ENCODE data around the gene ABCC1. TPM values are rescaled to one million over a fixed set of nuclear protein-coding genes. Genes with fewer than 3 reads are reported as not detected.

The ABCC1 gene
- total and polyA plus RNA-seq, 2 of the 4 experiments (the other 2 are of a cell fraction), result 39.4 to 66.0 TPM

DNA sequence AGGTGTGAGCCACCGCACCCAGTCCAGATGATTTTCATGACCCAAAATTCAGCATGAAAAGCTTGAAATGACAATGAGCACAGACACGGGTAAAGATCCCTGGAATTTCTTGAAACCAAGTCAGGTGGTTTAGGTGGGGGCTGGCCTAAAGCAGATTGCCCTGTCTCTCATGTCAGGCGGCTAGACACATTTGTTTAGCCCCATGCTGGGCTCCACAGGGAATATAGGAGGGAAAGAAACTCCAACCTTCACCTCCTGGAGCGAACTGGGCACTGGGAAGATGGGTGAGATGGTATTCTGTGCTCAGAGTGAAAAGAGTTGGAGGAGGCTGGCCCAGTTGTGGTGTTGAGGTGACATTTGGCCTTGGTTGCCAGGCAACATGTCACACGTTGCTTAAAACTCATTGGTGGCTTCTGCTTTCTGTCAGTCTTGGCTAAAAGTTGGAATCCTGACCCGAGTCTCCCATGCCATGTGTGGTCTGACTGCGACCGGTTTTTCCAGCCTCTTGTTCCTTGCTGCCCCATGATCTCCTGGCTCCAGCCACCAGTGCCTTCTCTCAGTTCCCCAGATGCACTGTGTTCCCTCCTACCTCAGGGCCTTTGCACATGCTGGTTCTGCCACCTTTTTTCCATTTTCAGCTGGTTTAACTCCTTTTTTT lies 160.2 kb downstream of the ABCC1 start:
- no peak overlapping the region for H3K4ac ChIP-seq (ENCODE audit: low read depth, low read length)
- intact Hi-C loops (cut with micrococcal nuclease) (no loop called here), dilution Hi-C loops (cut with HindIII; ENCODE audit: low sequenced_read_pairs, unreplicated experiment) (no loop called here), in situ Hi-C loops (cut with MboI; ENCODE audit: low sequenced_read_pairs) (no loop called here)
- H3K23ac ChIP-seq (ENCODE audit: low read depth, low read length), result no peak overlapping the region
- no peak for DNase-seq
- H3K9me3 ChIP-seq (ENCODE audit: control insufficient read depth, insufficient read depth, low read length), result no peaks in the 10 kb centered on the region
- H3K4me3 ChIP-seq (ENCODE audit: insufficient read depth, low read depth, low read length), result no peak overlapping the region
- peaks cover 31 to 48% of the 10 kb centered on the region in 2 experiments for H3K79me1 ChIP-seq (ENCODE audit: low read depth in 1 of 2, low read length in 2 of 2)
- no peak overlapping the region for H4K91ac ChIP-seq (ENCODE audit: insufficient read depth, low read depth, low read length)
- no peak for TF ChIP-seq POLR2A (IDR thresholded peaks at IDR 0.05; ENCODE audit: low read depth, low read length)
- no peak for TF ChIP-seq RFX5 (IDR thresholded peaks at IDR 0.05; ENCODE audit: low read depth, low read length)
- no peak for TF ChIP-seq RAD21 (IDR thresholded peaks at IDR 0.05; ENCODE audit: low read length)
- no peak for TF ChIP-seq NFE2L2 (IDR thresholded peaks at IDR 0.05; ENCODE audit: low read depth, low read length)
- no peak for TF ChIP-seq MAZ (IDR thresholded peaks at IDR 0.05; ENCODE audit: borderline replicate concordance, low read depth, low read length)
- TF ChIP-seq ELK1 (IDR thresholded peaks at IDR 0.05; ENCODE audit: borderline replicate concordance, low read depth, low read length), result no peak
- no peak for TF ChIP-seq USF2 (IDR thresholded peaks at IDR 0.05; ENCODE audit: low read depth, low read length)
- no peak for TF ChIP-seq MXI1 (IDR thresholded peaks at IDR 0.05; ENCODE audit: borderline replicate concordance, low read depth, low read length)
- no peak for TF ChIP-seq SMC3 (IDR thresholded peaks at IDR 0.05; ENCODE audit: low read depth, low read length)
- TF ChIP-seq FOS (IDR thresholded peaks at IDR 0.05; ENCODE audit: low read depth, low read length), result no peak
- TF ChIP-seq MAFK (IDR thresholded peaks at IDR 0.05; ENCODE audit: low read depth, low read length), result no peak
- no peak for TF ChIP-seq CEBPB (IDR thresholded peaks at IDR 0.05; ENCODE audit: low read depth, low read length)
- no peak for TF ChIP-seq RCOR1 (IDR thresholded peaks at IDR 0.05; ENCODE audit: insufficient replicate concordance, low read length)
- TF ChIP-seq, protein P1, sequence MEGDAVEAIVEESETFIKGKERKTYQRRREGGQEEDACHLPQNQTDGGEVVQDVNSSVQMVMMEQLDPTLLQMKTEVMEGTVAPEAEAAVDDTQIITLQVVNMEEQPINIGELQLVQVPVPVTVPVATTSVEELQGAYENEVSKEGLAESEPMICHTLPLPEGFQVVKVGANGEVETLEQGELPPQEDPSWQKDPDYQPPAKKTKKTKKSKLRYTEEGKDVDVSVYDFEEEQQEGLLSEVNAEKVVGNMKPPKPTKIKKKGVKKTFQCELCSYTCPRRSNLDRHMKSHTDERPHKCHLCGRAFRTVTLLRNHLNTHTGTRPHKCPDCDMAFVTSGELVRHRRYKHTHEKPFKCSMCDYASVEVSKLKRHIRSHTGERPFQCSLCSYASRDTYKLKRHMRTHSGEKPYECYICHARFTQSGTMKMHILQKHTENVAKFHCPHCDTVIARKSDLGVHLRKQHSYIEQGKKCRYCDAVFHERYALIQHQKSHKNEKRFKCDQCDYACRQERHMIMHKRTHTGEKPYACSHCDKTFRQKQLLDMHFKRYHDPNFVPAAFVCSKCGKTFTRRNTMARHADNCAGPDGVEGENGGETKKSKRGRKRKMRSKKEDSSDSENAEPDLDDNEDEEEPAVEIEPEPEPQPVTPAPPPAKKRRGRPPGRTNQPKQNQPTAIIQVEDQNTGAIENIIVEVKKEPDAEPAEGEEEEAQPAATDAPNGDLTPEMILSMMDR (conservative IDR thresholded peaks at IDR 0.05; ENCODE audit: low read depth, low read length), result no peak
- H2AFZ ChIP-seq (replicated peaks; ENCODE audit: low read length, poor library complexity), result no peak overlapping the region
- no peak overlapping the region for H2BK120ac ChIP-seq (ENCODE audit: low read depth, low read length)
- no peak overlapping the region for H4K5ac ChIP-seq (ENCODE audit: low read depth, low read length)
- no peak overlapping the region for H4K8ac ChIP-seq (ENCODE audit: low read depth in 2 of 2, low read length in 2 of 2)
- H3K56ac ChIP-seq (ENCODE audit: extremely low read depth, insufficient read depth, low read length), result no peak overlapping the region
- peaks cover 12% of the 10 kb centered on the region for H4K20me1 ChIP-seq (ENCODE audit: insufficient read depth, low read length)
- no peak overlapping the region for H3K27ac ChIP-seq (ENCODE audit: insufficient read depth, low read length)
- H2BK5ac ChIP-seq (ENCODE audit: low read depth, low read length, poor library complexity, severe bottlenecking), result no peak overlapping the region
- H3K36me3 ChIP-seq (ENCODE audit: control insufficient read depth, insufficient read depth, low read length), result peaks cover 86% of the 10 kb centered on the region
- ChIA-PET CTCF (interaction anchor here (0.6 kb wide), 1 partner anchor 428 kb away, joined by 3 read pairs; no protein-coding TSS in a partner anchor), POLR2A (ENCODE audit: unreplicated experiment) (no interaction called here)
- H3K14ac ChIP-seq (replicated peaks; ENCODE audit: low read depth, low read length), result no peak overlapping the region
- H3K9ac ChIP-seq (ENCODE audit: low read depth, low read length), result no peak overlapping the region
- ATAC-seq (ENCODE audit: low read depth), result no peak
- BruUV-seq (replicated peaks), result no TSS peak
- no peak overlapping the region for H2BK20ac ChIP-seq (ENCODE audit: low read depth, low read length)
- no peak overlapping the region for H2AK9ac ChIP-seq (replicated peaks; ENCODE audit: low read depth, low read length, poor library complexity)
- no peak overlapping the region for H3K4me2 ChIP-seq (ENCODE audit: low read depth, low read length)
- H3K9me1 ChIP-seq (ENCODE audit: insufficient read depth, low read length), result no peaks in the 10 kb centered on the region
- H3K27me3 ChIP-seq (ENCODE audit: control insufficient read depth, insufficient read depth, low read length), result no peaks in the 10 kb centered on the region
- no peaks in the 10 kb centered on the region for H3K4me1 ChIP-seq (ENCODE audit: control insufficient read depth, insufficient read depth, low read length)
- no peak overlapping the region for H2BK15ac ChIP-seq (ENCODE audit: low read depth, low read length)
- WGBS, 2 experiments (ENCODE audit: extremely low coverage in 2 of 2, insufficient read length in 1 of 2), result 81% methylated on average over 5 of the region's 8 CpGs; no CpG with 5 or more reads in 1 of the 2 experiments
- H2AK5ac ChIP-seq (ENCODE audit: low read depth, low read length), result no peak overlapping the region
- no peak overlapping the region for H3K18ac ChIP-seq (ENCODE audit: low read depth, low read length)

Measured in IMR-90 (cell line).